ENCODE measurements around the gene TRPV6.

DNA sequence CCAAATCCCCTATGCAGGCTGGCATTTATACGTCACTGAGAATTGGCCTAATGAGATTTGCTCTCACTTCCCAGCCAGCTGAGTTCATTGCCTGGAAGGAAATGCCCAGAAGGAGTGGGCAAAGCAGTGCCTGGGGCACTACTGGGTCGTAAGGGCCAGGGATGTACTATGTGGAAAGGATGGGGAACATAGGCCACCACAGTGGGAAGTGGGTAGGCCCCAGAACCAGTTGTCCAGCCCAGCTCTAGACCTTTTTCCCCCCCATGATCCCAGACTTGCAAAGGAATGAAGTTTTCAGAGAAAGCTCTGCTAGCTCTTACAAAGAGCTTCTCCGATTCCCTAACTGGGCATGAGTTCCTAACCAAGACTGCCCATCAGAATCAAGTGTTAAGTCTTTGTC, 34.1 kb upstream of the TRPV6 start:
- TF ChIP-seq, protein P1, sequence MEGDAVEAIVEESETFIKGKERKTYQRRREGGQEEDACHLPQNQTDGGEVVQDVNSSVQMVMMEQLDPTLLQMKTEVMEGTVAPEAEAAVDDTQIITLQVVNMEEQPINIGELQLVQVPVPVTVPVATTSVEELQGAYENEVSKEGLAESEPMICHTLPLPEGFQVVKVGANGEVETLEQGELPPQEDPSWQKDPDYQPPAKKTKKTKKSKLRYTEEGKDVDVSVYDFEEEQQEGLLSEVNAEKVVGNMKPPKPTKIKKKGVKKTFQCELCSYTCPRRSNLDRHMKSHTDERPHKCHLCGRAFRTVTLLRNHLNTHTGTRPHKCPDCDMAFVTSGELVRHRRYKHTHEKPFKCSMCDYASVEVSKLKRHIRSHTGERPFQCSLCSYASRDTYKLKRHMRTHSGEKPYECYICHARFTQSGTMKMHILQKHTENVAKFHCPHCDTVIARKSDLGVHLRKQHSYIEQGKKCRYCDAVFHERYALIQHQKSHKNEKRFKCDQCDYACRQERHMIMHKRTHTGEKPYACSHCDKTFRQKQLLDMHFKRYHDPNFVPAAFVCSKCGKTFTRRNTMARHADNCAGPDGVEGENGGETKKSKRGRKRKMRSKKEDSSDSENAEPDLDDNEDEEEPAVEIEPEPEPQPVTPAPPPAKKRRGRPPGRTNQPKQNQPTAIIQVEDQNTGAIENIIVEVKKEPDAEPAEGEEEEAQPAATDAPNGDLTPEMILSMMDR (optimal IDR thresholded peaks at IDR 0.05 in 1 of 3, IDR thresholded peaks at IDR 0.05 in 1 of 3, conservative IDR thresholded peaks at IDR 0.05 in 1 of 3; ENCODE audit: extremely low read depth in 1 of 3, insufficient read depth in 2 of 3, low read length in 3 of 3), result no peak
- no peak for TF ChIP-seq EZH2 (IDR thresholded peaks at IDR 0.05; ENCODE audit: low read length)
